ENCODE measurements around the gene CCM2.

Gene CCM2

GRCh38 chr7:45082031-45082830 lies 82.2 kb downstream of the CCM2 start:
- no peak for DNase-seq (ENCODE audit: low spot score)

- DNase-seq (ENCODE audit: low spot score): no peak
Measured at GRCh38 chr7:45082831-45083331, 82.9 kb downstream of the CCM2 start.

GRCh38 chr7:45084336-45084735 lies 84.3 kb downstream of the CCM2 start:
- no peak for DNase-seq (ENCODE audit: low spot score)

GRCh38 chr7:45084901-45085618 lies 85.1 kb downstream of the CCM2 start:
- no peak for DNase-seq (ENCODE audit: low spot score)

- no peak for DNase-seq (ENCODE audit: low spot score)
Measured at GRCh38 chr7:45085619-45086200, 85.7 kb downstream of the CCM2 start.

- no peak for DNase-seq (ENCODE audit: low spot score)
Measured at GRCh38 chr7:45086331-45087065, 86.5 kb downstream of the CCM2 start.

GRCh38 chr7:45087301-45088145 lies 87.5 kb downstream of the CCM2 start:
- DNase-seq (ENCODE audit: low spot score): no peak

GRCh38 chr7:45088146-45088701 lies 88.2 kb downstream of the CCM2 start:
- DNase-seq (ENCODE audit: low spot score): no peak

- DNase-seq (ENCODE audit: low spot score): peak; percentile 13
Measured at GRCh38 chr7:45088821-45089340, 88.9 kb downstream of the CCM2 start, which contains the start of gene NACAD. TSS of gene NACAD (minus strand) at chr7:45088969. CDS start at chr7:45088894, 75 bp downstream.

- DNase-seq (ENCODE audit: low spot score): peak; percentile 58
Measured at GRCh38 chr7:45089341-45089891, 89.4 kb downstream of the CCM2 start.

GRCh38 chr7:45092100-45092930 lies 92.3 kb downstream of the CCM2 start:
- DNase-seq (ENCODE audit: low spot score): no peak

GRCh38 chr7:45092931-45093235 lies 92.9 kb downstream of the CCM2 start:
- DNase-seq (ENCODE audit: low spot score): no peak

GRCh38 chr7:45098983-45099839 lies 99.2 kb downstream of the CCM2 start:
- no peak for DNase-seq (ENCODE audit: low spot score)

GRCh38 chr7:45099891-45100760 lies 100.1 kb downstream of the CCM2 start:
- DNase-seq (ENCODE audit: low spot score): no peak

- DNase-seq (ENCODE audit: low spot score): no peak
Measured at GRCh38 chr7:45100761-45101480, 100.9 kb downstream of the CCM2 start.

GRCh38 chr7:45101748-45102147 lies 101.7 kb downstream of the CCM2 start:
- no peak for DNase-seq (ENCODE audit: low spot score)
